Measurements from ENCODE around the gene UTP14C.

UTP14C gene

DNA sequence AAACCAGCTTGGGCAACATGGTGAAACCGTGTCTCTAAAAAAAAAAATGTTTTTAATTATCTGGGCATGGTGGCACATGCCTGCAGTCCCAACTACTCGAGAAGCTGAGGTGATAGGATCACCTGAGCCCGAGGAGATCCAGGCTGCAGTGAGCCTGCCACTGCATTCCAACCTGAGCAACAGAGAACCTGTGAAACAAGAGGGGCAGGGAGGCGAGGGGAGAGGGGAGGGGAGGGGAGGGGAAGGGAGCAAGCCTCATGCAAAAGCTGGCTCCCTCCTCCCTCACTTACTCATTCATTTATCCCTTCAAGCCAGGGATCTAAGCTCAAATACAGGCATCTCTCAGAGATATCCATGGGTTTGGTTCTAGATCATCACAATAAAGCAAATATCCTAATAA lies 22.1 kb upstream of the UTP14C start:
- TF ChIP-seq, protein P1, sequence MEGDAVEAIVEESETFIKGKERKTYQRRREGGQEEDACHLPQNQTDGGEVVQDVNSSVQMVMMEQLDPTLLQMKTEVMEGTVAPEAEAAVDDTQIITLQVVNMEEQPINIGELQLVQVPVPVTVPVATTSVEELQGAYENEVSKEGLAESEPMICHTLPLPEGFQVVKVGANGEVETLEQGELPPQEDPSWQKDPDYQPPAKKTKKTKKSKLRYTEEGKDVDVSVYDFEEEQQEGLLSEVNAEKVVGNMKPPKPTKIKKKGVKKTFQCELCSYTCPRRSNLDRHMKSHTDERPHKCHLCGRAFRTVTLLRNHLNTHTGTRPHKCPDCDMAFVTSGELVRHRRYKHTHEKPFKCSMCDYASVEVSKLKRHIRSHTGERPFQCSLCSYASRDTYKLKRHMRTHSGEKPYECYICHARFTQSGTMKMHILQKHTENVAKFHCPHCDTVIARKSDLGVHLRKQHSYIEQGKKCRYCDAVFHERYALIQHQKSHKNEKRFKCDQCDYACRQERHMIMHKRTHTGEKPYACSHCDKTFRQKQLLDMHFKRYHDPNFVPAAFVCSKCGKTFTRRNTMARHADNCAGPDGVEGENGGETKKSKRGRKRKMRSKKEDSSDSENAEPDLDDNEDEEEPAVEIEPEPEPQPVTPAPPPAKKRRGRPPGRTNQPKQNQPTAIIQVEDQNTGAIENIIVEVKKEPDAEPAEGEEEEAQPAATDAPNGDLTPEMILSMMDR (IDR thresholded peaks at IDR 0.05; ENCODE audit: low read depth, low read length, missing control alignments) = no peak

DNA sequence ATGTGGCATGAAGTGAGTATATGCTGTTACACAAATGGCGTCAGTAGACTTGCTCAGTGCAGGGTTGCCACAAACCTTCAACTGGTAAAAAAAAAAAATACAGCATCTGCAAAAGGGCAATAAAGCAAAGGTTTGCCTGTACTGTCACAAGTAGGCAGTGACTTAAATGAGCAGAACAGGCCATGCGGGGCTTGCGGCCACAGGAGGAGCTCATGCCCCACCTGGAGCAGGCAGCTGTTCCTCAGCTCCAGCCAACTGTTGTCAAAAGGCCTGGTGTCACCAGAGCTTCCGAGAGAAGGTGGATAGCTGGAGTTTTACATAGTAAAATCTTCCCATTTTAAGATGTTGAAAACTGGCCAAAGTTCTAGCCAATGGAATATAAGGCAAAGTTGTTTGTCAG lies 20.9 kb upstream of the UTP14C start:
- no peak overlapping the region for H3K4me3 ChIP-seq (replicated peaks; ENCODE audit: low read depth, low read length)
- DNase-seq (ENCODE audit: extremely low read depth, low read depth) = no peak
- TF ChIP-seq, protein P1 (IDR thresholded peaks at IDR 0.05; ENCODE audit: low read depth, low read length, missing control alignments) = no peak

More for the DNA sequence above, 22.1 kb upstream of the UTP14C start:
- DNase-seq (ENCODE audit: extremely low read depth, low read depth) = no peak
- H3K4me3 ChIP-seq (replicated peaks; ENCODE audit: low read depth, low read length) = no peak overlapping the region

DNA sequence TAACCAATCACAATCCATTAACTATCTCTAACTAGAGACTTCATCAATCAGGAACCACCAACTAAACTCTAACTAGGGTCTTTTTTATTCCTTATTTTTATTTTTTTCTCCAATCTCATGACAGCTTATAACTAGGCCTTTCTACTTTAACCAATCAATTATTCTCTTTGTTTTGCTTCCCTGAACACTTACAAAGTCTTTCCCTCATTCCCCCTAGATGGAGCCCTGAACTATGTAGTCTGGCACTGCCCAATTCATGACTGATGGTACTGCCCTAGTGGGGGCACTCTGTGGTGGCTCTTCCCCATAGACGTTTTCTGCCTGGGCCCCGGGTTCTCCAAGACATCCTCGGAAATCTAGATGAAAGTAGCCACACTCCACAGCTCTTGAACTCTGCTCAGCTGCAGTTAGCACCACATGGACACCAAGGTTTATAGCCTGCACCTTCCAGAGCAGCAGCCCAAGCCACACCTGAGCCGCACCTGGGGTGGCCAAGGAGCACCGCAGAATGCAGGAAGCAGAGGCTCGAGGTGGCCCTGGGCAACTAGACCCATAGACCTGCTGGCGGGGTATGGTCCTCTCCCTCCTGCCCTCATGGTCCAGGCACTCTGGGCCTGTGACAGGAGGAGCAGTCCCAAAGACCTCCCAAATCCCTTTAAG lies 19.9 kb upstream of the UTP14C start:
- no peak overlapping the region for H3K4me3 ChIP-seq (replicated peaks; ENCODE audit: low read depth, low read length)
- no peak for DNase-seq (ENCODE audit: extremely low read depth, low read depth)
- TF ChIP-seq, protein P1 (IDR thresholded peaks at IDR 0.05; ENCODE audit: low read depth, low read length, missing control alignments) = no peak

DNA sequence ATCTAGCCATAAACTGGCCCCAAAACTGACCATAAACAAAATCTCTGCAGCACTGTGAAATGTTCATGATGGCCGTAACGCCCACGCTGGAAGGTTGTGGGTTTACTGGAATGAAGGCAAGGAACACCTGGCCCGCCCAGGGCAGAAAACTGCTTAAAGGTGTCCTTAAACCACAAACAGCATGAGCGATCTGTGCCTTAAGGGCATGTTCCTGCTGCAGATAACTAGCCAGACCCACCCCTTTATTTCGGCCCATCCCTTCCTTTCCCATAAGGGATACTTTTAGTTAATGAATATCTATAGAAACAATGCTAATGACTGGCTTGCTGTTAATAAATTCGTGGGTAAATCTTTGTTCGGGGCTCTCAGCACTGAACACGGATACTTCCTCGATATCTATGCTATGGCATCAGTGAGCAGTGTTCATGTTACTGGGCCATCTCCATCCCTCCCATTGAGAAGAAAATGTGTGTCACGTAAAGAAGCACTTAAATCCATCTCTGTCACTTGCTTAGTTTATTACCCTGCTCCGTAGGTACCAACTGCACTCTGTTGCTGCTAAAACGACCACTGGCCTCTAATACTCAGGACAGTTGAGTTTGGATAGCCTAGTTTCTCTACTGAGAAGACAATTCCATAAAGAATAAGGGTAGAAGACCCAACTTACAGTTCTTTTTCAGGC lies 18.5 kb upstream of the UTP14C start:
- TF ChIP-seq, protein P1 (IDR thresholded peaks at IDR 0.05; ENCODE audit: low read depth, low read length, missing control alignments) = no peak
- no peak for DNase-seq (ENCODE audit: extremely low read depth, low read depth)

DNA sequence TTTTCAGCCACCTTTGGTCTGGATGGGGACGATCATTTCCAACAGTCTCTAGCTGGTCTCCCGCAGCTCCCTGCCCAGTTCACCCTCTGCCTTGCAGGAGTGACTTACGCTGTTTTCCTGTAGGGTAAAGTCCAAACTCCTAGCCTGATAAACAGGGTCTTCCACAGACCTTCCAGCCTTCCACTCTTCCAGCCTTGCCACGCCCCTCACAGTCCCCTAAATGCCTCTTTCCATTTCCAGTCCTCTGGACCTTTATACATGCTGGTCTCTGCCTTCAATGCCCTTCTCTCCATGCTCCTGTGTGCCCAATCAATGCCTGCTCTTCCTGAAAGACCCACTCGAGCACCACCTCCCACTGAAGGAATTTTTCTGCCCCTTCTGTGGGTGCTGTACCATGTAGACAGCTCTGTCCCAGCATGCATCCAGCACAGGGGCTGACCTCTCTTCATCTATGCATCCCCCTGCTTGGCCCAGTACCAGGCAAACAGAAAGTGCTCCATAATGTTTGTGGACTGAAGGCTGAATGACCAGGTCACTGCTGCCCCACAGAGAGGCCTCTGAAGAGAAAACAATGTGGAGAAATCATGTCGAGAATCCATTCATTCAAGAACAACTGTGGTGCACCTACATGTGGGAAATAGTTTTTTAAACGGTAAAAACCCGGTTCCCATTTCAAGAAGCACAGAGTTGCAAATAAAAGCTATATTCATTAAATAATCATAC lies 17.8 kb upstream of the UTP14C start:
- DNase-seq (ENCODE audit: extremely low read depth, low read depth) = no peak
- no peak overlapping the region for H3K4me3 ChIP-seq (replicated peaks; ENCODE audit: low read depth, low read length)
- TF ChIP-seq, protein P1 (IDR thresholded peaks at IDR 0.05; ENCODE audit: low read depth, low read length, missing control alignments) = no peak

More for the DNA sequence above, 18.5 kb upstream of the UTP14C start:
- H3K4me3 ChIP-seq (replicated peaks; ENCODE audit: low read depth, low read length) = no peak overlapping the region

DNA sequence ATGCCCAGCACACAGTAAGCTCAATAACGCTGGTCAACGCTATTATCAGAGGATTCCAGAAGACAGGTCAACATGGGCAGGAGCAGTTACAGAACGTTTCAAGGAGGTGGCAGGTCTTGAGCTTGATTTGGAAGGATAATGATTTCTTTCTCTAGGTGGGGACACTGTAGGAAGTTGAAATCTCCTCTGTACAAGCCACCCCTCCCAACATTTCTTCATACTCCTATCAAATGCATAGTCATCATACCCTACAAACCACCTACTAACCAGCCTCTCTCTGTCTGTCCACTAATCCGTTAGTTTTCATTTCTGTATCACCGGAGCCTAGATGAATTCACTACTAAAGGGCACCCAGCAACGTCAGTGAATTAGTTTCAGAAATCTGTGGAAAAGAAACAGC lies 14.5 kb upstream of the UTP14C start:
- TF ChIP-seq, protein P1 (IDR thresholded peaks at IDR 0.05; ENCODE audit: low read depth, low read length, missing control alignments) = no peak
- no peak overlapping the region for H3K4me3 ChIP-seq (replicated peaks; ENCODE audit: low read depth, low read length)

More for the DNA sequence above, 14.5 kb upstream of the UTP14C start:
- DNase-seq (ENCODE audit: extremely low read depth, low read depth) = no peak
